Daoy (cell line): ENCODE results near the gene ZSCAN20. TPM values are rescaled to one million over a fixed set of nuclear protein-coding genes. Genes with fewer than 3 reads are reported as not detected.

Source experiments
- DNase-seq: peaks from one replicate; pipeline ENCODE4 v3.0.0-alpha.2; 2015; ENCODE audit warnings: low read depth
- total RNA-seq: library from RNA; depleted of rRNA; stranded (reverse); fragments of >200 nt; shearing (Covaris generic); gene quantifications from 2 replicates; pipeline ENCODE4 v1.2.3, GENCODE V29; 2014; rRNA removed

The ZSCAN20 gene
- 5.5 and 9.1 TPM in 2 replicates for total RNA-seq

- peak; percentile 99 for DNase-seq
Observed at GRCh38 chr1:33472269-33472980, at the start of gene ZSCAN20. Gene ZSCAN20, plus strand, starts transcription at chr1:33472645. Its CDS starts 6,644 bp downstream, at chr1:33479289.

- no peak for DNase-seq
Observed at GRCh38 chr1:33424205-33424604, 48.2 kb upstream of the ZSCAN20 start.

GRCh38 chr1:33424610-33425009, 47.8 kb upstream of the ZSCAN20 start:
- no peak for DNase-seq

- no peak for DNase-seq
Observed at GRCh38 chr1:33425900-33426299, 46.5 kb upstream of the ZSCAN20 start.

- DNase-seq = no peak
Observed at GRCh38 chr1:33426916-33427315, 45.5 kb upstream of the ZSCAN20 start.

GRCh38 chr1:33428661-33429060, 43.8 kb upstream of the ZSCAN20 start:
- no peak for DNase-seq

GRCh38 chr1:33429332-33429731, 43.1 kb upstream of the ZSCAN20 start:
- no peak for DNase-seq

GRCh38 chr1:33429856-33430691, 42.4 kb upstream of the ZSCAN20 start:
- no peak for DNase-seq

- DNase-seq = peak; percentile 99
Observed at GRCh38 chr1:33430692-33431593, 41.5 kb upstream of the ZSCAN20 start, which contains the start of gene PHC2. Gene PHC2, minus strand, starts transcription at chr1:33431095. Its CDS starts 55,556 bp downstream, at chr1:33375539.

GRCh38 chr1:33433509-33434362, 38.7 kb upstream of the ZSCAN20 start:
- DNase-seq = peak; percentile 98

- no peak for DNase-seq
Observed at GRCh38 chr1:33434363-33434750, 38.1 kb upstream of the ZSCAN20 start.

GRCh38 chr1:33435096-33435820, 37.2 kb upstream of the ZSCAN20 start:
- DNase-seq = peak; percentile 88

- DNase-seq = no peak
Observed at GRCh38 chr1:33436557-33437285, 35.7 kb upstream of the ZSCAN20 start.

- no peak for DNase-seq
Observed at GRCh38 chr1:33438364-33439160, 33.9 kb upstream of the ZSCAN20 start.

- no peak for DNase-seq
Observed at GRCh38 chr1:33439662-33440061, 32.8 kb upstream of the ZSCAN20 start.

- DNase-seq = no peak
Observed at GRCh38 chr1:33441088-33441745, 31.2 kb upstream of the ZSCAN20 start.

GRCh38 chr1:33442141-33442540, 30.3 kb upstream of the ZSCAN20 start:
- no peak for DNase-seq

GRCh38 chr1:33443080-33443704, 29.3 kb upstream of the ZSCAN20 start:
- peak; percentile 42 for DNase-seq
